Activated CD8-positive, alpha-beta T cell treated with anti-CD3 and anti-CD28 coated beads, Interleukin-2, amount 10 ng/mL, durations not matched to agents 7 days and 5 days (primary cell): ENCODE measurements around the gene RAB36. TPM values are rescaled to one million over a fixed set of nuclear protein-coding genes. Genes with fewer than 3 reads are reported as not detected.

Source experiments
- total RNA-seq, 2 experiments: library from RNA; stranded (reverse); gene quantifications; one replicate each; pipeline ENCODE4 v1.2.3, GENCODE V29; 2021

The RAB36 gene
- total RNA-seq, 2 experiments from 2014 or later = 0.79 to 1.0 TPM

Other genes starting within 250 kb of the RAB36 start
- gene GNAZ, start 75.0 kb upstream of the RAB36 start, total RNA-seq = under 1 TPM; 0.21 to 0.26 TPM
- gene RSPH14, start 3.5 kb upstream of the RAB36 start, total RNA-seq = under 1 TPM; 0.21 to 0.31 TPM
- 10 to 100 TPM; 31.1 to 31.9 TPM for gene BCR, start 35.0 kb downstream of the RAB36 start, total RNA-seq